ENCODE measurements around the gene STMN1.

STMN1 gene

DNA sequence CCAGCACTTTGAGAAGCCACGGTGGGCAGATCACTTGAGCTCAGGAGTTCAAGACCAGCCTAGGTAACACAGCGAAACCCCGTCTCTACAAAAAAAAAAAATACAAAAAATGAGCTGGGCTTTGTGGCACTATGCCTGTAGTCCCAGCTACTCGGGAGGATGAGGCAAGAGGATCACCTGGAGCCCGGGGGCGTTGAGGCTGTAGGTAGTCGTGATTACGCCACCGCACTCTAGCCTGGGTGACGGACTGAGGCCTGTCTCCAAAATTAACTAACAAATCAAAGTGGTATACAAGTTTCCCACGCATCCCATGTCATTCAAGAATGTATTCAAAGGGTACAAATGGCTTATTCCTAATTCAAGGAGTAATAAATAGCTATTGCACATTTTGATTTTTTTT, 49.4 kb downstream of the STMN1 start:
- no peaks in the 10 kb centered on the region for H3K36me3 ChIP-seq (ENCODE audit: insufficient read depth, low read length)
- H3K27ac ChIP-seq (ENCODE audit: low read depth, low read length) = no peak overlapping the region
- no peaks in the 10 kb centered on the region for H3K27me3 ChIP-seq (ENCODE audit: insufficient read depth, low read length)
- peaks cover 13% of the 10 kb centered on the region for H3K4me1 ChIP-seq (ENCODE audit: control insufficient read depth, insufficient read depth, low read length, unreplicated experiment)
- no peak overlapping the region for H3K4me3 ChIP-seq (ENCODE audit: low read depth, low read length)
- no peak overlapping the region for H2AFZ ChIP-seq (ENCODE audit: low read length, unreplicated experiment)
- peaks cover 33% of the 10 kb centered on the region for H3K79me2 ChIP-seq (ENCODE audit: control insufficient read depth, insufficient read depth, low read length, unreplicated experiment)

DNA sequence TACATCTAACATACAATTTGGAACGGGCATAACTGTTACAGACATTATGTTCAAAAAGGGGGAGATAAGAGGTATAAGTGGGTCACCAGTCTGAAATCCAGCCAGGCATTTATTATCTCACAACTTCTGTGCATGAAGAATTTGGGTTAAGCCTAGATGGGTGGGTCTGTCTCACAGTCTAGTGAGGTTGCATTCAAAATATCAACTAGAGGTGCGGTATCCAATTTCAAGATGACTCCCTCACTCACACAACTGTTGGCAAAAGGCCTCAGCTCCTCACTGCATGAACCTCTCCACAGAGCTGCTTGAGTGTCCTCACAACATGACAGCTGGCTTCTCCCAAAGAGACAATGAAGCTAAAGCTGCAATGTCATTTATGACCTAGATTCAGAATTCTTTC, 51.7 kb downstream of the STMN1 start:
- Histone ChIP-seq H3K4me3 (ENCODE audit: low read depth, low read length) (no peak overlapping the region), H3K27me3 (ENCODE audit: insufficient read depth, low read length) (no peaks in the 10 kb centered on the region), H3K79me2 (ENCODE audit: control insufficient read depth, insufficient read depth, low read length, unreplicated experiment) (peaks cover 33% of the 10 kb centered on the region), H3K4me1 (ENCODE audit: control insufficient read depth, insufficient read depth, low read length, unreplicated experiment) (peaks cover 5% of the 10 kb centered on the region), H3K27ac (ENCODE audit: low read depth, low read length) (no peak overlapping the region), H3K36me3 (ENCODE audit: insufficient read depth, low read length) (peaks cover 2% of the 10 kb centered on the region; the same call in 1 of the 2 replicates), H2AFZ (ENCODE audit: low read length, unreplicated experiment) (no peak overlapping the region)

Measured in ACC112 (cell line).